GM13976 (cell line): ENCODE measurements around the gene SLC28A3.
A peak's percentile ranks its signal among the peaks of the same experiment; 100 is the strongest.

Source experiments
- DNase-seq: peaks from one replicate; pipeline ENCODE4 v3.0.0; 2012; ENCODE audit warnings: low spot score
- in situ Hi-C: fragments of 300-500 bp; cut with MboI; formaldehyde crosslinking; loops from one replicate; pipeline ENCODE4 v1.12.0; 2022; ENCODE audit warnings: low sequenced_read_pairs, mixed read lengths, inconsistent platforms; ENCODE audit not compliant: unreplicated experiment
- TF ChIP-seq, protein P1 (sequence below): IDR thresholded peaks from 2 replicates; pipeline ENCODE4 v1.5.1; 2012; ENCODE audit warnings: borderline replicate concordance, mild to moderate bottlenecking; ENCODE audit not compliant: insufficient read depth; ENCODE audit errors: extremely low read depth, missing control alignments, control extremely low read depth

SLC28A3 gene

DNA sequence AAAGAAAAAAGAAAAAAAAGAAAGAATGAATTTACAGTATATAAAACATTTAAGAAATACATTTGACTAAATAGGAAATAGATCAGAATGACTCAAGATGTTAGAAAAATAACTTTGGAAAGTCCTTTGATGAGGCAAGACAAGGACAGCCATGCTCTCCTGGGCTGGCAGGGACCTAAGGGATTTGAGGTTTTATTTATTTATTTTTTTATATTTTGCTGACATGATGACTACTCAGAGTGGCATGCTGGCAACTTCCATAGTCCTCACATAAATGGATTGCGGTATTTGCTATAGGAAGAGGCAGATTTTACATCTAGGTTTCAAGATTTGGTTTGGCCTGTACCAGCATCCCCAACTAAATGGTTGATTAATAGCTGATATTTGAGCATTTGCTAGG, 17.7 kb downstream of the SLC28A3 start:
- TF ChIP-seq, protein P1, sequence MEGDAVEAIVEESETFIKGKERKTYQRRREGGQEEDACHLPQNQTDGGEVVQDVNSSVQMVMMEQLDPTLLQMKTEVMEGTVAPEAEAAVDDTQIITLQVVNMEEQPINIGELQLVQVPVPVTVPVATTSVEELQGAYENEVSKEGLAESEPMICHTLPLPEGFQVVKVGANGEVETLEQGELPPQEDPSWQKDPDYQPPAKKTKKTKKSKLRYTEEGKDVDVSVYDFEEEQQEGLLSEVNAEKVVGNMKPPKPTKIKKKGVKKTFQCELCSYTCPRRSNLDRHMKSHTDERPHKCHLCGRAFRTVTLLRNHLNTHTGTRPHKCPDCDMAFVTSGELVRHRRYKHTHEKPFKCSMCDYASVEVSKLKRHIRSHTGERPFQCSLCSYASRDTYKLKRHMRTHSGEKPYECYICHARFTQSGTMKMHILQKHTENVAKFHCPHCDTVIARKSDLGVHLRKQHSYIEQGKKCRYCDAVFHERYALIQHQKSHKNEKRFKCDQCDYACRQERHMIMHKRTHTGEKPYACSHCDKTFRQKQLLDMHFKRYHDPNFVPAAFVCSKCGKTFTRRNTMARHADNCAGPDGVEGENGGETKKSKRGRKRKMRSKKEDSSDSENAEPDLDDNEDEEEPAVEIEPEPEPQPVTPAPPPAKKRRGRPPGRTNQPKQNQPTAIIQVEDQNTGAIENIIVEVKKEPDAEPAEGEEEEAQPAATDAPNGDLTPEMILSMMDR, result no peak
- DNase-seq, result no peak
- in situ Hi-C loops, result no loop called here

DNA sequence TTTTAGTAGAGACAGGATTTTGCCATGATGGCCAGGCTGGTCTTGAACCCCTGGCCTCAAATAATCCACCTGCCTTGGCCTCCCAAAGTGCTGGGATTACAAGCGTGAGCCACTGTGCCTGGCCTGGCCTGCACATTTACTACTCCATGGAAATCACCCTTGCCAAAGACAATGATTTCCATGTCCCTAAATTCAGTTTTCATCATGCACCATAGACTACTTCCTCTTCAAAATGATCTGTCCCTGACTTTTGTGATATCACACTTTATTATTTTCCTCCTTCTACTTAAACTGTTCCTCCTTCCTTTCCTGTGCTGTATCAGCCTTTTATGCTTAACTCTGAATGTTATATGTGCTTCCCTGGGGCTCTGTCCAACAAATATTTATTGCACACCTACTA, 20.3 kb downstream of the SLC28A3 start:
- TF ChIP-seq, protein P1, result no peak

DNA sequence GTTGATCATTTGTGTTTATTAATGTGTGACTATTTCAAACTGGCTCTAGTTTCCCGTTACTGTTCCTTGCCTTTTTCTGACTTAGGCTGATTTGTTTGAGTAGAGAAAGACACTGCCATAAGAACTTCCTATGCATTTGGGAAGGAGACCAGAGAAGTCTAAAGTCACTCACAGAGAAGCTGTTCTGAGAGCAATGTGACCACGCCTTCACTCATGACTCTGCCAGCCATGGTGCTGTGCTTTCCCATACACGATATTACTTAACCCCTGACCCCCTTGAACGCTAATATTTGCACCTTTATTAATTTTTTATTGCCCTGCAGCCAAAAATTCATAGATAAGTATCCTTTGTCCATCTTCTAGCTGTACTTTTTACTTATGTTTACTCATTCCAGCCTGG, 20.9 kb downstream of the SLC28A3 start:
- in situ Hi-C loops, result no loop called here
- TF ChIP-seq, protein P1, result no peak
- no peak for DNase-seq

More for the DNA sequence above, 20.3 kb downstream of the SLC28A3 start:
- DNase-seq, result no peak
- in situ Hi-C loops, result no loop called here

DNA sequence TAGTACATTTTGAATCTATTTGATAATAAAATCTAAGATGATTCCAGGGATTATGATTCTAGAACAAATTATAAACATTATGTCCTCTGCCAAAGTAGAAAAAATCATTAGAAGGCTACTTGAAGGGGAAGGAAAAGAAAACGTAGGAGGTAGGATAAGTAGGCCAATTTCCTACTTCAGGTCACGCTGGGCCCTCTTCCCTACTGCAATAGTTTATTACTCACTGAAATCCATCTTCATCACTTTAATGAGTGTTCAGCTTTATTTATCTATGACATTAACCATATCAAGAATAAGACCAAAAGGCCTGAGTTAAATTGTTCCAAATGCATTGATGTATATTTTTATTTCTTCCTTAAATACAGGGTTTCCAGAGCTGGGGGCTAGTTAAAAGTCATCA, 21.6 kb downstream of the SLC28A3 start:
- no peak for DNase-seq
- TF ChIP-seq, protein P1, result no peak
- in situ Hi-C loops, result no loop called here

DNA sequence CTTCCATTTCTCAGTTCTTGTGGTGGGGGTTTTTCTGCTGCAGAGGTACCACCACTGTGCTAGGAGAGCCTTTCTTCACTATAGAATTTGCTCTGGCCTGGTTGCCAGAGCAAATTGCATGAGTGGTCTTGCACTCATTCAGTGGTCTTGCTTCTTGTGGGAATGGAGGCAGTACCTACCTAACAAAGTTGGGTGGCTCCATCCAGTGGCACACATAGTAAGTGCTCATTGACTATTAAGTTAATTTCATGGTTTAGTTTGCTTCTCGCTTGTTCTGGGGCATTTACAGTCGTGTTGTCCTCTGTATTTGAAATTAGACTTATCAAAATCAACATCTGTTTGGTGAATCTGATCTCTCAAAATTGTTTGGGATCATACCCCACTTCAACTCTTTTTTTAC, 23.0 kb downstream of the SLC28A3 start:
- DNase-seq, result no peak
- TF ChIP-seq, protein P1, result no peak
- in situ Hi-C loops, result no loop called here

DNA sequence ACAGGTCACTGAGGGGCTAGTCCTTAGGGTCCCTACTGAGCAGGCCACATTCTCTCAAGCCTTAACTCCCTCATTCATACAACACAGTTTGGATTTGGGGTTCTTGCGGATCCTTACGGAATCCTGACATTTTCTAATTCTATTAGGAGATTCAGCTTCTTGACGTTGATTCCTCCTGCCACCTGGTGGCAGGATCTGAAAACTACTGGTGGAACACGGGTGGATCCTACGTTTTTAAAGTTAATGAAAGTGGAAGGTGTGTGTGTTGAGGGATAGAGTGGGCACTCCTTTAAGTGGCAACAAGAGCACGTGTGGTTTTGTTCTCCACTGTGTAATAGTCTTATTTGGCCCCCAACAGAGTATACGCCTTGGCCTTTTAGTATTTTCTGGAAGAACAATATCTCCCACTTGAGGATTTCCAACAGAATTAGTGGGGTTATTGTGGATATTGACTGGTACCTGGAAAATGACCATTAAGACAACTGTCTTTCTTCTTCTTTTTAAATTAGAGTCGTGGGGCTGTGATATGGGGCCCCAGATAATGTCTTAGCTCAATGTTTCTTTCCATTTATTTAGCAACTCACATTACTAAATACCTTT, 25.2 kb downstream of the SLC28A3 start:
- peak; percentile 55 for DNase-seq
- in situ Hi-C loops, result no loop called here
- TF ChIP-seq, protein P1, result peak; percentile 69

DNA sequence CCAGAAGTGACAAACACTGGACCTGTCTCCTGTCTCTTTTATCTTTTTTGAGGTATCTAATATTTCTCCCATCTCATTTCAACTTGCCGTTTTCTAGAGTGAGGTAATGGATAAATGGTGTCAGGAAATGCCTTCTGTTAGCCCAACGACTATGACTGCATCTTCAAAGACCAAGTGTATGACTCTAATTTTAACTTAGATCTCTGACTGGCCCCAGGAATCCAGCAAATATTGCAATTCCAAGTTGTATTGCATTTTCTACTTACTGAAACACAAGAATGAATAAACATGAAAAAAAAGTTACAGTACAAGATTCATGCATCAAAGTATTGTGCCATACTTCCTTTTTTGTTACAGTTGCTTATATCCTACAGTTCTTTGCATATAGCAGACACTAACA, 26.3 kb downstream of the SLC28A3 start:
- TF ChIP-seq, protein P1, result no peak
- in situ Hi-C loops, result no loop called here
- no peak for DNase-seq
